Neural progenitor cell (in vitro differentiated cells): Measurements from ENCODE around the gene TRAF1. TPM values are rescaled to one million over a fixed set of nuclear protein-coding genes. Genes with fewer than 3 reads are reported as not detected.
A peak's percentile ranks its signal among the peaks of the same experiment; 100 is the strongest.

Experiments used
- DNase-seq: peaks from one replicate; pipeline ENCODE4 v3.0.0-alpha.2; 2016; ENCODE audit warnings: low spot score
- H2AFZ ChIP-seq: fragments of 200-600 bp; sonication (generic); replicated peaks from 2 replicates; pipeline ENCODE4 v1.6.1; 2016; ENCODE audit warnings: antibody characterized with exemption
- H3F3A ChIP-seq: fragments of 200-600 bp; sonication (generic); 2 replicates; pipeline ENCODE4 v1.6.1; 2016; ENCODE audit warnings: antibody characterized with exemption, low read depth
- H3K27ac ChIP-seq: fragments of 200-600 bp; sonication (generic); 2 replicates; pipeline ENCODE4 v1.5.1; 2016; ENCODE audit warnings: mild to moderate bottlenecking
- H3K27me3 ChIP-seq: fragments of 200-600 bp; sonication (generic); 2 replicates; pipeline ENCODE4 v1.6.1; 2016; ENCODE audit warnings: mild to moderate bottlenecking, moderate library complexity
- H3K36me3 ChIP-seq: fragments of 200-600 bp; sonication (generic); 2 replicates; pipeline ENCODE4 v1.5.1; 2016
- H3K4me1 ChIP-seq: fragments of 200-600 bp; sonication (generic); 2 replicates; pipeline ENCODE4 v1.6.1; 2016; ENCODE audit warnings: mixed run types
- H3K4me2 ChIP-seq: fragments of 200-600 bp; sonication (generic); 2 replicates; pipeline ENCODE4 v1.6.1; 2016
- H3K4me3 ChIP-seq: fragments of 200-600 bp; sonication (generic); 2 replicates; pipeline ENCODE4 v1.5.1; 2016
- H3K79me2 ChIP-seq: fragments of 200-600 bp; sonication (generic); 2 replicates; pipeline ENCODE4 v1.6.1; 2016; ENCODE audit warnings: low read depth
- H3K9ac ChIP-seq: fragments of 200-600 bp; sonication (generic); 2 replicates; pipeline ENCODE4 v1.6.1; 2016
- H3K9me3 ChIP-seq: fragments of 200-600 bp; sonication (generic); 2 replicates; pipeline ENCODE4 v1.5.1; 2016; ENCODE audit warnings: low read depth
- H4K20me1 ChIP-seq: fragments of 200-600 bp; sonication (generic); 2 replicates; pipeline ENCODE4 v1.6.1; 2016; ENCODE audit warnings: low read depth
- H3K27ac Mint-ChIP-seq: 3 replicates; pipeline ENCODE4 v1.8.0; 2021; ENCODE audit warnings: mixed read lengths
- H3K27me3 Mint-ChIP-seq: 2 replicates; pipeline ENCODE4 v1.8.0; 2022; ENCODE audit warnings: low read depth, mild to moderate bottlenecking, inconsistent platforms, moderate library complexity, mixed read lengths; ENCODE audit not compliant: insufficient read depth
- H3K36me3 Mint-ChIP-seq: 3 replicates; pipeline ENCODE4 v1.8.0; 2021; ENCODE audit warnings: mixed read lengths
- H3K4me1 Mint-ChIP-seq: 3 replicates; pipeline ENCODE4 v1.8.0; 2021; ENCODE audit warnings: mixed read lengths
- H3K4me3 Mint-ChIP-seq: 3 replicates; pipeline ENCODE4 v1.8.0; 2021; ENCODE audit warnings: mild to moderate bottlenecking, moderate library complexity, mixed read lengths
- H3K9me3 Mint-ChIP-seq: 3 replicates; pipeline ENCODE4 v1.8.0; 2020; ENCODE audit warnings: mixed read lengths
- CTCF ChIP-seq: fragments of 200-600 bp; sonication (generic); IDR thresholded peaks from 2 replicates; pipeline ENCODE4 v1.5.1; 2017; ENCODE audit warnings: antibody characterized with exemption, mild to moderate bottlenecking
- EZH2 ChIP-seq: fragments of 200-600 bp; sonication (generic); IDR thresholded peaks from 2 replicates; pipeline ENCODE4 v1.6.1; 2017; ENCODE audit warnings: antibody characterized with exemption, mild to moderate bottlenecking, moderate library complexity
- EZH2phosphoT487 ChIP-seq: fragments of 200-600 bp; sonication (generic); IDR thresholded peaks from 2 replicates; pipeline ENCODE4 v1.6.1; 2017; ENCODE audit warnings: antibody characterized with exemption
- total RNA-seq: library from RNA; depleted of rRNA; stranded (reverse); fragments of >200 nt; gene quantifications from 2 replicates; pipeline ENCODE4 v1.2.3, GENCODE V29; 2015; ENCODE audit warnings: low replicate concordance

TRAF1 gene
- total RNA-seq, 1 donor from 2014 or later, result 3.2 TPM

DNA sequence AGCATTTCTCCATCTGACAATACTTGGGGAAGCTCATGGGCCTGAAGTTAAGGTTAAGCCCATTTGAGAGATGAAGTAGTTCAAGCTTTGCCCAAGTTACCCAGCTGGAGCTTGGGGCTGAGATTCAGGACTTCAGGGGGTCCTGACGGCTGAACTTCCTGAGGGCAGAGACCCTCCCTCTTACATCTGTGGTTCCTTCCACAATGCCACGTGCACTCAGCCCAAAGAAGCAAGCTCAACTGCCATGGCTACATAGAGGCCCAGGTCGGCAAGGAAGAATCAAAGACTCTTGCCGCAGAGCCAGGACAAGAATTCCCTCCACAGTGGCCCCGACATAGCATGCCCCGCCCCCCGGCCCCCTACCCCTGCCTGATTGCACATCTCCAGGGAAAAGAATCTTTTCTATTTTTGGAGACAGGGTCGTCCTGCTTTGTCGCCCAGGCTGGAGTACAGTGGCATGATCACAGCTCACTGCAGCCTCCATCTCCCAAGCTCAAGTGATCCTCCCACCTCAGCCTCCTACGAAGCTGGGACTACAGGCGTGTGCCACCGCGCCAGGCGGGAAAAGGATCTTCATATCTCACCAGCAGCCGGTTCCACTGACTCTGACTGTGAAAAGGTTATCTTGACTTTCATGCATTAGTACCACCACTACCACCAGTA is 58.8 kb downstream of the TRAF1 start:
- Histone ChIP-seq H2AFZ (no peak overlapping the region), H3K4me3 (peak overlapping the region; percentile 56), H3K4me1 (peaks cover 3% of the 10 kb centered on the region), H3F3A (peaks cover 10% of the 10 kb centered on the region), H3K79me2 (no peaks in the 10 kb centered on the region), H3K27ac (no peak overlapping the region), H3K9me3 (no peaks in the 10 kb centered on the region), H4K20me1 (no peaks in the 10 kb centered on the region), H3K4me2 (peak overlapping the region; percentile 69), H3K36me3 (no peaks in the 10 kb centered on the region), H3K27me3 (no peaks in the 10 kb centered on the region), H3K9ac (no peak overlapping the region)
- H3K36me3 Mint-ChIP-seq, result peaks cover 15% of the 10 kb centered on the region
- no peak for DNase-seq
- no peak for TF ChIP-seq EZH2phosphoT487
- TF ChIP-seq EZH2, result peak; percentile 22
- no peak for TF ChIP-seq CTCF
- H3K4me3 Mint-ChIP-seq, result peak overlapping the region; percentile 65
- peaks cover 5% of the 10 kb centered on the region for H3K4me1 Mint-ChIP-seq
- no peaks in the 10 kb centered on the region for H3K9me3 Mint-ChIP-seq
- H3K27me3 Mint-ChIP-seq, result peaks cover 3% of the 10 kb centered on the region
- H3K27ac Mint-ChIP-seq, result no peak overlapping the region

- H3K27ac ChIP-seq, result no peak overlapping the region
Measured at GRCh38 chr9:120866651-120867050, 59.9 kb downstream of the TRAF1 start.

DNA sequence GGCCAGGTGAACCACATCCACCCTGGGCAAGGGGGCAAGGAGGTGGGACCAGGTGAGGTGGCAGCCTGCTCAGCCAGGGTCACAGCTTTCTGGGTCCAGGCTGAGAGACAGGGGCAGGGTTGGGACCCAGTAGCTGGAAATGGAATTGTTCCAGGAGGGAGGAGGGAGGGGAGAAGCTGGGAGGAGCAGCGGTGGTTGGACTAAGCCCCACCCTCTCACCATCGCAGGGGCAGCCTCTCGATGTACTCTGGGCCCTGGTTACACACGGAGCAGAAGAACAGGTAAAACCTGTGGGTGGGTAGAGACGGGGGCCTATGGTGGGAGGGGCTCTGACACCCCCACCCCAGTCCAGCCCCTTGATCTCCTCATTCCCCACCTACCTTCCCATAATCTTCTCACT is 60.8 kb downstream of the TRAF1 start:
- Histone ChIP-seq H2AFZ (no peak overlapping the region), H3K79me2 (no peaks in the 10 kb centered on the region), H4K20me1 (no peaks in the 10 kb centered on the region), H3K27ac (no peak overlapping the region), H3K9ac (no peak overlapping the region), H3F3A (peaks cover 10% of the 10 kb centered on the region), H3K4me1 (peaks cover 3% of the 10 kb centered on the region), H3K4me2 (no peak overlapping the region), H3K36me3 (no peaks in the 10 kb centered on the region), H3K27me3 (no peaks in the 10 kb centered on the region), H3K9me3 (no peaks in the 10 kb centered on the region), H3K4me3 (no peak overlapping the region)
- Mint-ChIP-seq H3K36me3 (peaks cover 13% of the 10 kb centered on the region), H3K27me3 (peaks cover 3% of the 10 kb centered on the region), H3K4me1 (peaks cover 5% of the 10 kb centered on the region), H3K27ac (no peak overlapping the region), H3K9me3 (no peaks in the 10 kb centered on the region), H3K4me3 (no peak overlapping the region)
- no peak for DNase-seq
- TF ChIP-seq EZH2 (no peak), EZH2phosphoT487 (no peak), CTCF (no peak)

More at GRCh38 chr9:120866651-120867050, 59.9 kb downstream of the TRAF1 start:
- H3F3A ChIP-seq, result peaks cover 10% of the 10 kb centered on the region
- H3K9ac ChIP-seq, result no peak overlapping the region
- no peaks in the 10 kb centered on the region for H3K79me2 ChIP-seq
- no peak overlapping the region for H3K4me2 ChIP-seq
- H3K9me3 ChIP-seq, result no peaks in the 10 kb centered on the region
- H3K27me3 Mint-ChIP-seq, result peaks cover 3% of the 10 kb centered on the region
- no peak overlapping the region for H3K27ac Mint-ChIP-seq
- peaks cover 5% of the 10 kb centered on the region for H3K4me1 Mint-ChIP-seq
- H3K4me3 ChIP-seq, result no peak overlapping the region
- no peaks in the 10 kb centered on the region for H4K20me1 ChIP-seq
- no peaks in the 10 kb centered on the region for H3K9me3 Mint-ChIP-seq
- H2AFZ ChIP-seq, result no peak overlapping the region
- TF ChIP-seq EZH2 (no peak), EZH2phosphoT487 (no peak), CTCF (no peak)
- no peaks in the 10 kb centered on the region for H3K36me3 ChIP-seq
- DNase-seq, result no peak
- H3K36me3 Mint-ChIP-seq, result peaks cover 11% of the 10 kb centered on the region
- H3K4me1 ChIP-seq, result peaks cover 3% of the 10 kb centered on the region
- no peaks in the 10 kb centered on the region for H3K27me3 ChIP-seq
- H3K4me3 Mint-ChIP-seq, result no peak overlapping the region
